Naive thymus-derived CD4-positive, alpha-beta T cell (primary cell): ENCODE results near the gene CSH2. TPM values are rescaled to one million over a fixed set of nuclear protein-coding genes. Genes with fewer than 3 reads are reported as not detected.

Experiments
- ATAC-seq: fragments of 150-1000 bp; cut with Tn5 transposase; 2 replicates; pipeline ENCODE4 v1.10.0; 2021; ENCODE audit warnings: mild to moderate bottlenecking, moderate library complexity
- CTCF ChIA-PET: fragments of 350-600 bp; sonication (Branson Sonifier 250); formaldehyde crosslinking; loops from one replicate; lab custom pipeline; 2021; ENCODE audit warnings: antibody characterized with exemption; lab: Charles Lee
- POLR2A ChIA-PET: fragments of 350-600 bp; sonication (Branson Sonifier 250); formaldehyde crosslinking; loops from one replicate; lab custom pipeline; 2021; ENCODE audit warnings: antibody characterized with exemption, inconsistent platforms; lab: Charles Lee
- DNase-seq, 9 donors: peaks; one replicate each; pipeline versions ENCODE4 v3.0.0 to v3.0.0-alpha.2; 2020 to 2022; ENCODE audit warnings: mixed read lengths in 1 of 9
- H3K27ac ChIP-seq: one replicate; pipeline ENCODE4 v1.7.0; 2013; ENCODE audit warnings: mild to moderate bottlenecking, low read depth, low read length, moderate library complexity
- H3K27me3 ChIP-seq, 2 donors: one replicate each; pipeline ENCODE4 v1.7.0; 2013; ENCODE audit warnings: low read length in 2 of 2, mild to moderate bottlenecking in 2 of 2, moderate library complexity in 2 of 2; ENCODE audit not compliant: control insufficient read depth in 2 of 2, insufficient read depth in 2 of 2
- H3K36me3 ChIP-seq, 3 experiments: 1 replicate in 2 of 3; 2 replicates in 1 of 3; pipeline ENCODE4 v1.7.0; 2013; ENCODE audit warnings: low read length in 3 of 3, mild to moderate bottlenecking in 3 of 3, moderate library complexity in 1 of 3; ENCODE audit not compliant: insufficient read depth in 3 of 3, control insufficient read depth in 2 of 3
- H3K4me1 ChIP-seq, 2 donors: one replicate each; pipeline ENCODE4 v1.7.0; 2013; ENCODE audit warnings: low read length in 2 of 2, mild to moderate bottlenecking in 2 of 2, moderate library complexity in 1 of 2; ENCODE audit not compliant: control insufficient read depth in 2 of 2, insufficient read depth in 2 of 2
- H3K4me3 ChIP-seq: 2 replicates; pipeline ENCODE4 v1.7.0; 2013; ENCODE audit warnings: mild to moderate bottlenecking, low read length
- H3K9me3 ChIP-seq, 3 experiments: 1 replicate in 2 of 3; 2 replicates in 1 of 3; pipeline ENCODE4 v1.7.0; 2013; ENCODE audit warnings: low read length in 3 of 3; ENCODE audit not compliant: control insufficient read depth in 2 of 3
- H3K27ac Mint-ChIP-seq, 9 donors: one replicate each; pipeline ENCODE4 v1.8.0; 2020 to 2022; ENCODE audit warnings: mixed read lengths in 9 of 9, mild to moderate bottlenecking in 8 of 9, moderate library complexity in 5 of 9, inconsistent platforms in 2 of 9
- H3K27me3 Mint-ChIP-seq, 5 donors: one replicate each; pipeline ENCODE4 v1.8.0; 2021 to 2022; ENCODE audit warnings: mixed read lengths in 5 of 5, mild to moderate bottlenecking in 1 of 5
- H3K36me3 Mint-ChIP-seq, 5 donors: one replicate each; pipeline ENCODE4 v1.8.0; 2020 to 2022; ENCODE audit warnings: mixed read lengths in 5 of 5, mild to moderate bottlenecking in 3 of 5, inconsistent platforms in 1 of 5
- H3K4me1 Mint-ChIP-seq, 7 donors: one replicate each; pipeline ENCODE4 v1.8.0; 2020 to 2022; ENCODE audit warnings: mixed read lengths in 7 of 7, mild to moderate bottlenecking in 3 of 7, inconsistent platforms in 1 of 7
- H3K4me3 Mint-ChIP-seq, 10 donors: one replicate each; pipeline ENCODE4 v1.8.0; 2020 to 2022; ENCODE audit warnings: mild to moderate bottlenecking in 10 of 10, mixed read lengths in 10 of 10, moderate library complexity in 6 of 10, inconsistent platforms in 2 of 10
- H3K9me3 Mint-ChIP-seq, 11 donors: one replicate each; pipeline ENCODE4 v1.8.0; 2020 to 2022; ENCODE audit warnings: mixed read lengths in 11 of 11, mild to moderate bottlenecking in 4 of 11, inconsistent platforms in 1 of 11, moderate library complexity in 1 of 11
- intact Hi-C, 2 donors: fragments of 100-400 bp; cut with micrococcal nuclease; formaldehyde crosslinking; loops; one replicate each; pipeline ENCODE4 v1.15.1; 2023
- polyA plus RNA-seq, 2 donors: library from polyadenylated mRNA; unstranded; fragments of 300-500 nt; fragmentation: Illumina TruSeq; gene quantifications; one replicate each; pipeline ENCODE4 v1.2.3, GENCODE V29; 2021
- total RNA-seq, 6 experiments: library from RNA in 5 of 6; stranded (reverse) in 5 of 6; gene quantifications; 1 replicate in 5 of 6; 2 replicates in 1 of 6; pipeline ENCODE4 v1.2.3 and lab custom pipeline; 2021 to 2026

The CSH2 gene
- total and polyA plus RNA-seq, 7 experiments from 2014 or later, result 4.2 to 5.3 TPM; not detected in 5

DNA sequence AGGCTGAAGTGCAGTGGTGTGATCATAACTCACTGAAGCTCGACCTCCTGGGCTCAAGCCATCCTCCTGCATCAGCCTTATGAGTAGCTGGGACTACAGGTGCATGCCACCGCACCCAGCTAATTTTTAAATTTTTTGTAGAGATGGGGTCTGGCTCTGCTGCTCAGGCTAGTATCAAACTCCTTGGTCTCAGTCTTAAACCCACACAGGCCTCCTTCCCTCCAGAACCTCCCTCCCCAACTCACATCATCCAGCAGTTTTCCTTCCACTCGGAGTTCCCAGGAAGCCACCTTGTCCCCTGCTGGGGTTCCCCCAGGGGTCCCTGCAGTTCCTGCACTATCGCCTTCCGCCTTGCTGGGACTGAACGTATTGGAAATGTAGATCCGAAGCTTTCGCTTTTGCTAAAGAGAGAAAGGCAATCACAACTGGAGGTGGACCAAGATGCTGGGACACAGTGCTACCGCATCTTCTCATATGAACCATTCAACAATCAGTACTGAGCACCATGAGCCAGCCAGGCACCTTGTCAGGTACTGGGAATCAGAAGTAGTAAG lies 38.2 kb downstream of the CSH2 start:
- H3K9me3 Mint-ChIP-seq, result no peaks in the 10 kb centered on the region
- H3K27ac Mint-ChIP-seq, result peak overlapping the region in 6 of 9 donors; percentile 26 to 85 (median 52)
- Histone ChIP-seq H3K36me3 (peaks cover 10 to 80% (median 18%) of the 10 kb centered on the region in 3 experiments), H3K4me1 (peaks cover 24 to 40% of the 10 kb centered on the region in 2 donors), H3K9me3 (no peaks in the 10 kb centered on the region), H3K27me3 (no peaks in the 10 kb centered on the region), H3K4me3 (no peak overlapping the region), H3K27ac (no peak overlapping the region)
- peaks cover 16 to 73% (median 62%) of the 10 kb centered on the region in 7 donors for H3K4me1 Mint-ChIP-seq
- no peak for ATAC-seq
- ChIA-PET CTCF (interaction anchor here (0.6 to 1.7 kb wide), 11 partner anchors 9 to 357 kb away, joined by 3 to 5 read pairs (median 3); partner anchors contain the start of gene CCDC47), POLR2A (interaction anchor here (0.6 to 2.3 kb wide), 9 partner anchors 8 to 141 kb away, joined by 3 to 14 read pairs (median 4); partner anchors contain the start of gene LIMD2)
- DNase-seq, result no peak
- intact Hi-C loops, result loop anchor here in 1 of 2 donors (1.0 to 5.0 kb wide), 3 partner anchors 8 to 388 kb away; partner anchors contain the start of genes CYB561, FTSJ3 and PSMC5
- H3K36me3 Mint-ChIP-seq, result peaks cover 4 to 42% (median 20%) of the 10 kb centered on the region in 5 donors
- peak overlapping the region in 1 of 10 donors; percentile 36 for H3K4me3 Mint-ChIP-seq
- H3K27me3 Mint-ChIP-seq, result no peaks in the 10 kb centered on the region

GRCh38 chr17:63834431-63835166 lies 38.9 kb downstream of the CSH2 start:
- Histone ChIP-seq H3K27me3 (no peaks in the 10 kb centered on the region), H3K36me3 (peaks cover 15 to 87% (median 18%) of the 10 kb centered on the region in 3 experiments), H3K9me3 (no peaks in the 10 kb centered on the region), H3K27ac (no peak overlapping the region), H3K4me3 (no peak overlapping the region), H3K4me1 (peaks cover 23 to 42% of the 10 kb centered on the region in 2 donors)
- Mint-ChIP-seq H3K36me3 (peaks cover 8 to 48% (median 25%) of the 10 kb centered on the region in 5 donors), H3K27me3 (no peaks in the 10 kb centered on the region), H3K4me1 (peaks cover 21 to 77% (median 67%) of the 10 kb centered on the region in 7 donors), H3K9me3 (no peaks in the 10 kb centered on the region), H3K4me3 (peak overlapping the region in 1 of 10 donors; percentile 37), H3K27ac (peak overlapping the region; percentile 26 to 86 (median 69))
- ATAC-seq (peak; percentile 95), DNase-seq (peak in 8 of 9 donors; percentile 45 to 72 (median 61))
- CTCF ChIA-PET, result interaction anchor here (0.6 to 1.7 kb wide), 14 partner anchors 9 to 357 kb away, joined by 3 to 5 read pairs (median 3); partner anchors contain the start of gene CCDC47
- intact Hi-C loops, result loop anchor here in 1 of 2 donors (1.0 to 5.0 kb wide), 3 partner anchors 7 to 387 kb away; partner anchors contain the start of genes CYB561, FTSJ3 and PSMC5
- POLR2A ChIA-PET, result interaction anchor here (0.6 to 2.3 kb wide), 12 partner anchors 9 to 140 kb away, joined by 3 to 14 read pairs (median 4); partner anchors contain the start of gene LIMD2

- peaks cover 28 to 77% (median 68%) of the 10 kb centered on the region in 7 donors for H3K4me1 Mint-ChIP-seq
- ATAC-seq (no peak), DNase-seq (no peak)
- ChIA-PET CTCF (interaction anchor here (0.6 to 1.7 kb wide), 5 partner anchors 13 to 125 kb away, joined by 3 to 5 read pairs (median 3); partner anchors contain the start of gene CCDC47), POLR2A (interaction anchor here (0.6 to 11.6 kb wide), 7 partner anchors 9 to 139 kb away, joined by 3 to 204 read pairs (median 4); partner anchors contain the start of gene SMARCD2)
- H3K4me3 Mint-ChIP-seq, result no peak overlapping the region
- peaks cover 9 to 54% (median 26%) of the 10 kb centered on the region in 5 donors for H3K36me3 Mint-ChIP-seq
- Histone ChIP-seq H3K27ac (no peak overlapping the region), H3K4me3 (no peak overlapping the region), H3K36me3 (peaks cover 17 to 93% (median 18%) of the 10 kb centered on the region in 3 experiments), H3K27me3 (no peaks in the 10 kb centered on the region), H3K9me3 (no peaks in the 10 kb centered on the region), H3K4me1 (peaks cover 19 to 40% of the 10 kb centered on the region in 2 donors)
- H3K9me3 Mint-ChIP-seq, result no peaks in the 10 kb centered on the region
- intact Hi-C loops, result loop anchor here in 1 of 2 donors (2.0 kb wide), 1 partner anchor 135 kb away; no protein-coding TSS in a partner anchor
- H3K27me3 Mint-ChIP-seq, result no peaks in the 10 kb centered on the region
- peak overlapping the region in 4 of 9 donors; percentile 34 to 77 (median 42) for H3K27ac Mint-ChIP-seq
Measured at GRCh38 chr17:63833741-63834373, 39.6 kb downstream of the CSH2 start.

GRCh38 chr17:63833026-63833740 lies 40.3 kb downstream of the CSH2 start:
- intact Hi-C loops, result no loop called here

GRCh38 chr17:63832455-63832854 lies 41.0 kb downstream of the CSH2 start:
- H3K36me3 ChIP-seq, result peaks cover 17 to 87% (median 18%) of the 10 kb centered on the region in 3 experiments

More at GRCh38 chr17:63833026-63833740, 40.3 kb downstream of the CSH2 start:
- H3K4me1 ChIP-seq, result peaks cover 17 to 37% of the 10 kb centered on the region in 2 donors
- no peak overlapping the region for H3K27ac ChIP-seq
- H3K27ac Mint-ChIP-seq, result peak overlapping the region in 4 of 9 donors; percentile 21 to 89 (median 60)
- H3K27me3 Mint-ChIP-seq, result no peaks in the 10 kb centered on the region
- no peaks in the 10 kb centered on the region for H3K9me3 Mint-ChIP-seq
- no peaks in the 10 kb centered on the region for H3K27me3 ChIP-seq
- ChIA-PET POLR2A (interaction anchor here (0.6 to 11.6 kb wide), 8 partner anchors 10 to 1320 kb away, joined by 3 to 204 read pairs (median 4); partner anchors contain the start of genes CCDC47, DDX42 and SMARCD2), CTCF (interaction anchor here (0.7 kb wide), 1 partner anchor 124 kb away, joined by 3 read pairs; no protein-coding TSS in a partner anchor)
- H3K4me3 Mint-ChIP-seq, result no peak overlapping the region
- peaks cover 34 to 77% (median 69%) of the 10 kb centered on the region in 7 donors for H3K4me1 Mint-ChIP-seq
- ATAC-seq (no peak), DNase-seq (no peak)
- H3K9me3 ChIP-seq, result no peaks in the 10 kb centered on the region
- H3K36me3 Mint-ChIP-seq, result peaks cover 9 to 54% (median 26%) of the 10 kb centered on the region in 5 donors
- peaks cover 17 to 92% (median 18%) of the 10 kb centered on the region in 3 experiments for H3K36me3 ChIP-seq
- H3K4me3 ChIP-seq, result no peak overlapping the region

More at GRCh38 chr17:63832455-63832854, 41.0 kb downstream of the CSH2 start:
- Mint-ChIP-seq H3K9me3 (no peaks in the 10 kb centered on the region), H3K4me3 (peak overlapping the region in 5 of 10 donors; percentile 4 to 93 (median 52)), H3K4me1 (peaks cover 37 to 80% (median 70%) of the 10 kb centered on the region in 7 donors), H3K27me3 (no peaks in the 10 kb centered on the region), H3K27ac (peak overlapping the region in 8 of 9 donors; percentile 19 to 100 (median 86)), H3K36me3 (peaks cover 9 to 54% (median 26%) of the 10 kb centered on the region in 5 donors)
- DNase-seq (no peak), ATAC-seq (no peak)
- Histone ChIP-seq H3K27me3 (no peaks in the 10 kb centered on the region), H3K4me3 (no peak overlapping the region), H3K9me3 (no peaks in the 10 kb centered on the region), H3K27ac (peak overlapping the region; percentile 43), H3K4me1 (peaks cover 21 to 40% of the 10 kb centered on the region in 2 donors)
- intact Hi-C loops, result loop anchor here in 1 of 2 donors (1.0 kb wide), 1 partner anchor 11 kb away; no protein-coding TSS in a partner anchor
- ChIA-PET POLR2A (interaction anchor here (0.6 to 11.6 kb wide), 7 partner anchors 11 to 1319 kb away, joined by 3 to 204 read pairs (median 3); partner anchors contain the start of genes CCDC47, DDX42 and SMARCD2), CTCF (no interaction called here)
